ENCODE results near the gene AHI1.

DNA sequence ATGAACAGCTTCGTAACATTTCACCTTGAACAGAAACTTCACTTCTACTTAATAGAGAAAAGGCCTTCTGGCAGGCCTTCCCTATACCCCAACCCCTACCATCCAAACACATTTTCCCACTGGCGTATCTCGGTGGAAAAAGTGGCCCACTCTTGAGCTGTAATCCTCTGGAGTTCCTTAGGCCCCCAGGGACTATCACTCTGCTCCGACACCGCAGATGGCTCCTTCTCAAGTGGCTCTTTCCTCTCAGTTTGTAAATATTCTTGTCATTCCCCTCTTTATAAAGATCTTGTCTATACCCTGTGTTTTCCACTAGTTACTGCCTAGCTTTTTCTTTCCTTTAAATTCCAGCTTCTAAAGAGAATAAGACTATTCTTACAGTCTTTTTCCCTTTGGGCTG lies 207.7 kb downstream of the AHI1 start:
- TF ChIP-seq, protein P1, sequence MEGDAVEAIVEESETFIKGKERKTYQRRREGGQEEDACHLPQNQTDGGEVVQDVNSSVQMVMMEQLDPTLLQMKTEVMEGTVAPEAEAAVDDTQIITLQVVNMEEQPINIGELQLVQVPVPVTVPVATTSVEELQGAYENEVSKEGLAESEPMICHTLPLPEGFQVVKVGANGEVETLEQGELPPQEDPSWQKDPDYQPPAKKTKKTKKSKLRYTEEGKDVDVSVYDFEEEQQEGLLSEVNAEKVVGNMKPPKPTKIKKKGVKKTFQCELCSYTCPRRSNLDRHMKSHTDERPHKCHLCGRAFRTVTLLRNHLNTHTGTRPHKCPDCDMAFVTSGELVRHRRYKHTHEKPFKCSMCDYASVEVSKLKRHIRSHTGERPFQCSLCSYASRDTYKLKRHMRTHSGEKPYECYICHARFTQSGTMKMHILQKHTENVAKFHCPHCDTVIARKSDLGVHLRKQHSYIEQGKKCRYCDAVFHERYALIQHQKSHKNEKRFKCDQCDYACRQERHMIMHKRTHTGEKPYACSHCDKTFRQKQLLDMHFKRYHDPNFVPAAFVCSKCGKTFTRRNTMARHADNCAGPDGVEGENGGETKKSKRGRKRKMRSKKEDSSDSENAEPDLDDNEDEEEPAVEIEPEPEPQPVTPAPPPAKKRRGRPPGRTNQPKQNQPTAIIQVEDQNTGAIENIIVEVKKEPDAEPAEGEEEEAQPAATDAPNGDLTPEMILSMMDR (IDR thresholded peaks at IDR 0.05; ENCODE audit: borderline replicate concordance, extremely low read depth, low read length, poor library complexity, severe bottlenecking), result no peak
- no peak for TF ChIP-seq EZH2 (IDR thresholded peaks at IDR 0.05; ENCODE audit: borderline replicate concordance, low read depth, low read length, severe bottlenecking)
